ENCODE measurements around the gene ZNF579.
A peak's percentile ranks its signal among the peaks of the same experiment; 100 is the strongest.

Gene ZNF579

DNA sequence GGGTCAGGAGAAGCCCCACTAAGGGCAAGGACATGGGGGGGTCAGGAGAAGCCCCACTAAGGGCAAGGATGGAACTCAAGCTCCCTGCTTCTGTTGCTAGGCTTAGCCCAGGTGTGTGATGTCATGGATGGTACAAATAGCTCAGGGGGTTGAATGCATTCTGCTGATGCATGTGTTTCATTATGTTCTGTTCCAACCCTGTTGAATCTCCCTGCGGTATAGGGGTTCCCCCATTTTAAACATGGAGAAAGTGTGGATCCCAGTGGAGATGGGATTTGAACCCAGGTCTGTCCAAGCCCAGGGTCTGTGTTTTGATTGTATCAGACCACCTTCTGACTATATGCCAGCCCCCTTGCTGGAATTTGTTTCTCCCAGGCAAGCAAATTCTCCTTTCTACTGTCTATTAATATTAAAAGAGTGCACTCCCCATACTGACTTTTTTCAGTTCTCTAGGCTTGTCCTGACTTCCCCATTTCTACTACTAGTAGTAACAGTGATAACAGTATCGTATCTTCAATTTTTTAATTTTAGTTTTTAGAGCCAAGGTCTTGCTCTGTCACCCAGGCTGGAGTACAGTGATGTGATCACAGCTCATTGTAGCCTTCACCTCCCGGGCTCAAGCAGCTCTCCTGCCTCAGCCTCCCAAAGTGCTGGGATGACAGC, 31.5 kb upstream of the ZNF579 start:
- no peak for DNase-seq

DNA sequence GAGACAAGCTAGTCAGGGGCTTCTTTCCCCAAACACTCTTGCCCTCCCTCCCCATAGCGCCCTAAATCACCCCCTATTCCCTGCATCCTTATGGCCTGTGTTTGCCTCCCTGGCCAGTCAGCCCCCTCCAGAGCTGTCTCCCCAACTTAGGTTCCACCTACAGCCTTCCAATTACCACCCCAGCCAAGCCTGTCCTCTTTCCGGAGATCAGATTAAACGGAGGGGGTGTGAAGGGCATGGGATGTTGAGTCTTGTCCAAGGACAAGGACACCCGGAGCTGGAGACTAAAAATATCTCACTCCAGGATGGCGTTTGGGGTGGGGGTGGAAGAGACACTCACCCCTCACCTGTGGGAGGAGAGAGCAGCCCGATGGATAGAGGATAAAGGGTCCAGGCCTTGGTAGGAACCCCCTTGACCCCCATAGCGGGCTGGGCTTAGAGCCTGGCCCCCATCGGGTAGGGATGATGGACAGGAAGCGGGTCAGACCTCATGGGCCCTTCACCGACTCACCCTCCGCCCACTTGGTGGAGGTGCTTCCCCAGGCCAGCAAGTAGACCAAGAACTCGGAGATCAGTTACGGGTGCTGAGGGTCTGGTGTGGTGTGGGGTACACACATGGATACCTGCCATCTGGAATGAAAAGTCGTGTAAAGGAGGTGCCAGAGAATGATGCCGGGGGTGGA, 30.8 kb upstream of the ZNF579 start:
- no peak for DNase-seq

DNA sequence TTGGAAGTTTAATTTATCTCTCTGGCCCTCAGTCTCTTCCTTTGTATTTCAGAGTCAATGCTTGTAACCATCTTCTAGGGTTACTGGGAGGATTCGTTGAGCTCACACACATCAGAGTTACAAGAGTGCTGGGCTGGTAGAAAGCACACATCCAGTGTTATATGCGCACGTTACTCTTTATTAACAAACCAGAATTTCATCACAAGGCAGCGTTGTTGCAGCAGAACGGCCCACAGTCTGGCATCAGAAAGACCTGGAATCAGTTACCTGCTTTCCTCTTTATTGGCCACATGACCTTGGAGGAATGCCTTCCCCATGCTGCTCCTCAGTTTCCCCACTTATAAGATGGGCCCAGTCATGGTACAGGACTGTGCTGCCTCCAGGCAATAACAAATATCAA, 28.7 kb upstream of the ZNF579 start:
- no peak for DNase-seq

DNA sequence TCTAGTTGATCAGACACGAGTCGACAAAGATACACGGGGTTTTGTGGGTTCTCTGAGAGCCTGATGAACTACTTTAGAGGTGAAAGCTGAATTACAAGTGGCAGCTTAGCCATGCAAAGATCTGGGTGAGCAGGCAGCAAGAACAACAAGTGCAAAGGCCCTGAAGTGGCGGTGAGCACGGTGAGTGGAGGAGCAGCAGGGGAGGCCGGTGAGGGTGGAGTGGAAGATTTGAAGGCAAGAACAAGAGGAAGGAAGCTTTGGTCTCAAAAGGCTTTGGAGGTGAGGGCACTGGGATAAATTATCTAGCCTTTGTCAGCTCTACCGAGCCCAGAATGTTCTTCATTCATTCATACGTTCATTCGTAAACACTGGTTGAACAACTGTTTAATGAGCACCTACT, 26.2 kb upstream of the ZNF579 start:
- no peak for DNase-seq

GRCh38 chr19:55606471-55606787, 25.8 kb upstream of the ZNF579 start:
- no peak for DNase-seq

- DNase-seq, result no peak
These were observed 25.2 kb upstream of the ZNF579 start, which contains the start of gene ZNF865 for GRCh38 chr19:55605637-55606470. ZNF865 (plus strand) TSS chr19:55605647; CDS start chr19:55613619, 7,972 bp downstream.

DNA sequence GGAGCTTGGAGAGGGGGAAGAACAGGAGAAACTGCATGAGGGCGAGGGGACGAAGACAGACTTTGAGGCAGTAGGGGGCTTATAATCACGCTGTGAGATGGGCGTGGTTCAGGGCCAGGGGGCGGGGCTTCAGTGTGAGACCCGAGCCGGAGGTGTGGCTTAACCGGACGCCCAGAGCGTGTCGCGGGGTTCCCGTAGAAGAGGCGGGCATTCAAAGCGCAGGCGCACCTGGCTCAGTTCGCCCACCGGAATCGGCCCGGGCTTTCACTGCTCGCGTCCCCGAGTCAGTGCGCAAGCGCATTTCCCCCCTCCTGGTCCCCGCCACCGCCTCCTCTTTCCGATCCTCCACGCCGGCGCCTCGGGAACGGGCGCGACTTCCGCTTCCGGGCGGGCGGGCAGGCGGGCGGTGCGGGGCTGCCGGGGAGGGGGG, 24.6 kb upstream of the ZNF579 start:
- DNase-seq, result peak; percentile 95

DNA sequence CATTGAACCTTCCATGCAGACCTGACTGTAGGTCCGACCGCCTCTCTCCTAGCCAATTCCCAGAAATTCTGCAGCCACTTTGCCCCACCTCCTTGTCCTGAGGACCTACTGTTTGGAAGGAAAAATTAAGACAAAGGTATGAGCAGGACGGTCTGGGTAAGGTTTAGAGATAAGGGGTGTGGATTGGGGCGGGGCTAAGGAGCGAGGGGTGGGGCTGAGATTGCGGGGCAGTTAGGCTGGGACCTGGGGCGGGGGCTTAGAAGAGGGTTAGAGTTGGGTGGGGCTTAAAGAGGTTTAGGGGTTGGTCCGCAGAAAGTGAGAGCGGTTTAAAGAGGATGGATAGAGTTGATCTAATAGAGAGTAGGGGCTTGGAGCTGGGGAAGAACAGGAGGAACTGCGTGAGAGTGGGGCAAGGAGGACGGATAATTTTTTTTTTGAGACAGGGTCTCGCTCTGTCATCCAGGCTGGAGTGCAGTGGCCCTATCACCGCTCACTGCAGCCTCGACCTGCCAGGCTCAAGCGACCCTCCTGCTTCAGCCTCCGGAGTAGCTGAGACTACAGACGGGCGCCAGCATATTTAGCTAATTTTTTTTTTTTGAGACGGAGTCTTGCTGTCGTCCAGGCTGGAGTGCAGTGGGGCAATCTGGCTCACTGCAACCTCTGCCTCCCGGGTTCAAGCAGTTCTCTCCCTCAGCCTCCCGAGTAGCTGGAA, 23.1 kb upstream of the ZNF579 start:
- DNase-seq, result no peak

- no peak for DNase-seq
These were observed 22.5 kb upstream of the ZNF579 start for GRCh38 chr19:55603115-55603514.

DNA sequence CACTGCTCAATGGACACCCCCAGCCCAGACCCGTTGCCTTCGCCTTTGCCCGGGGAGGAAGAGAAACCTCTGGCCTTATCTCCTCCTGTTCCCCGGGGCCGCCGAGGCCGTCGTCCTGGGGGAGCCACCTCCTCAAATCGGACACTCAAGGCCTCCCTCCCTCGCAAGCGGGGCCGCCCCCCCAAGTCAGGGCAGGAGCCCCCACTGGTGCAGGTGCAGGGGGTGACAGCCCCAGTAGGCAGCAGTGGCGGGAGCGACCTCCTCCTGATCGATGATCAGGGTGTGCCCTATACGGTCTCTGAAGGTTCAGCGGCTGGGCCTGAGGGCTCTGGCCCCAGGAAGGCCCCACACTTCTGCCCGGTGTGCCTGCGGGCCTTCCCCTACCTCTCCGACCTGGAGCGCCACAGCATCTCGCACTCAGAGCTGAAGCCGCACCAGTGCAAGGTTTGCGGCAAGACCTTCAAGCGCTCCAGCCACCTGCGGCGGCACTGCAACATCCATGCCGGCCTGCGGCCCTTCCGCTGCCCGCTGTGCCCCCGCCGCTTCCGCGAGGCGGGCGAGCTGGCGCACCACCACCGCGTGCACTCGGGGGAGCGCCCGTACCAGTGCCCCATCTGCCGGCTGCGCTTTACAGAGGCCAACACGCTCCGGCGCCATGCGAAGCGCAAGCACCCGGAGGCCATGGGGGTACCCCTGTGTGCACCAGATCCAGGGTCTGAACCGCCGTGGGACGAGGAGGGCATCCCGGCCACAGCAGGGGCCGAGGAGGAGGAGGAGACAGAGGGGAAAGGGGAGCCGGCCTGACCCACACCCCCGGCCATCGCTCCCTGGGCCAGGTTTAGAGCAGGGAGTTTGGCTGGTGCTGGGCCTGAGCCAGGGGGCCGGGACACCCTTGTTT, 21.7 kb upstream of the ZNF579 start:
- no peak for DNase-seq

DNA sequence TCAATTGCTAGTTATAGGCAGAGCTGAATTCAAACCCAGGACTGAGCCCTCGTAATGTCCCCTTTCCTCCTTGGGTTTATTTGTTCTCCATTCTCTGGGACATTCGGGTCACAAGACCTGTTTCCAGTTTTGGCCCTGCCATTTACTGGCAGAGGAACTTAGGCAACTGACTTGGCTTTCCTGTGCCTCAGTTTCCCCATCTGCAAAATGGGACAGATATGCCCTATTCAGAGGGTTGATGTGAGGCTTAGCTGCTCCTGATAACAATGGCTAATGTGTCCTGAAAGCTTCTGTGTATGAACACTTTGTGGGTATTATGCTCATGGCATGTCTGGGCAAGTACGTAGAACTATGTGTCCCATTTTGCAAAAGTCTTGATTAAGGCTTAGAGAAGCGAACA, 20.4 kb upstream of the ZNF579 start:
- DNase-seq, result no peak

DNA sequence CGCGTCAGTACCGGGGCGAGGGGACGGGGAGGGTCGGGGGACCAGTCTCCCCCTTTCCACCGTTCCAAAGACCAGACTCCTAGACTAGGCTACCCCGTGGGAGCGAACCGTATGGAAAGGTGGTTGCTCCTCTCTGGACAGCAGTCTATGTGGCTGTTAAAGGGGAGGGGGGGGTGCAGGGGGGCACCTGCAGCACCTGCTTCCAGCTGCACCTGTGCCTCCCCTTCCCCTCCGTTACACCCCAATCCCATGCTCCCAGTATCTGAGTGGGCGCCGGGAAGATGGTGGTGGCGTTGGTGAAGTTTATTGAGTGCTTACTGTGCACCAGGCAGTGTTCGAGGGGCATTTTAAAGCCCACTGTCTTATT, 20.0 kb upstream of the ZNF579 start:
- DNase-seq, result no peak

- DNase-seq, result peak; percentile 89
These were observed 19.4 kb upstream of the ZNF579 start, which contains the start of gene ZNF524 for GRCh38 chr19:55599842-55600661. ZNF524 (plus strand) TSS chr19:55600288; CDS start chr19:55602113, 1,825 bp downstream.

DNA sequence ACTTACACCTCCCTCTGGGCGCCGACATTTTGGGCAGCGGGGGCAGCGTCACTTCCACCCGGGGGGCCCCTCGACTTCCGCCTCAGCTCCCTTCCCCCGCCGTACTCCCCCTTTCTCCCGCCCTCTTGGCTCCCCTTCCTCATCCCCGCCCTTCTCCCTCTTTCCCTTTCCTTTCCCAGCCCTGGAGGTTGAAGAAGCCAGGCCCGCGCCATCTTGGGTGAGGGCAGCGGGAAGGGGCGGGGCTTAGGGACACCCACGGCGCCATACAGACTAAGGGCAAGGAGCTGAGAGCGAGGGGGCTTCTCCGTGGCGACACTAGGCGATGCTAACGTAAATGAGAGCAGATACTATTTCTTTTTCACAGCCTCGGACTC, 18.8 kb upstream of the ZNF579 start, which contains the start of gene FIZ1:
Gene FIZ1 (minus strand): TSS at position 50 of the 374 bp plus-strand sequence. CDS start 1,652 bp downstream, outside the sequence.
- DNase-seq, result peak; percentile 89

- peak; percentile 30 for DNase-seq
These were observed 18.2 kb upstream of the ZNF579 start for GRCh38 chr19:55598719-55599467.

- DNase-seq, result no peak
These were observed 17.4 kb upstream of the ZNF579 start for GRCh38 chr19:55598034-55598433.

GRCh38 chr19:55597501-55597921, 16.9 kb upstream of the ZNF579 start:
- no peak for DNase-seq

DNA sequence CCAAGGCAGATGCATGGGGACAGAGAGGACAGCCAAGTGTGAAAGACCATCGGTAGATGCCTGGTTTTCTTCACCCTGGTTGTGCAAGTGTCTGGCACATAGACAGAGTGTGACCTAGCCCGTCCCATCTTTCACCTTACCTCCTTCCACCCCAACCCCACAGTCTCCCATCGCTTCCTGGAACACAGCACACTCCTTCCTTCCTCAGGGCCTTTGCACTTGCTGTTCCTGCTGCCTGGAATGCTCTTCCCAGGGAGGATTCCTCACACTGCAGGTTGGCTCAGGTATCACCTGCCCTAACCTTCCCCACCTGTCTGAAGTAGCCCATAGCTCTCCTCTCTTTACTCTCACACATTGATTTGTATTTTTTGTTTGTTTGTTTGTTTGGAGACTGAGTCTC, 15.7 kb upstream of the ZNF579 start:
- no peak for DNase-seq

DNA sequence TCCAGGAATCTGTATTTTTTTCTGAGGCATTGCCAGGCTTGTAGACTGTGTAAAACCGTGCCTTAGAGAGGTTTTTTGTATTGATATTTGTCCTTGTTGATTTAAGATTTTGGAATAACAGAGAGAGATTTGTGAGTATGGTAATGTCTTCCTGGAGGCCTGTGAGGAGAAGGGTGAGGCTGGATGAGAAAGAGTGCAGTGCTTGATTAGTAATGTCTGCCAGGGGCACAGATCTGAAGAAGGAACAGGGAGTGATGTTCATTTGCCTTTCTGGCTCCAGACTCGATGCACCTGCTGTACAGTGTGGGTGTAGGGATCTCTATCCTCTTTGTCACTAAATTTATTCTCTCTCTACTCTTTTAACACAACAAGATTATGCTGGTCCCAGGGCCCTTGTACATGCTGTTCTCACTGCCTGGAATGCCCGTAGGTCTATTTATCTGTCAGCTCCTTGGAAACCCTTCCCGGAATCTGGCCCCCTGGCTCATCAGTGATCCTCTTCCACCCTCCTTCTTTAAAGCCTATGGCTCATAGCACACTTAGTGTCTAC, 14.4 kb upstream of the ZNF579 start:
- DNase-seq, result no peak
